ENCODE measurements around the gene SLF2.

DNA sequence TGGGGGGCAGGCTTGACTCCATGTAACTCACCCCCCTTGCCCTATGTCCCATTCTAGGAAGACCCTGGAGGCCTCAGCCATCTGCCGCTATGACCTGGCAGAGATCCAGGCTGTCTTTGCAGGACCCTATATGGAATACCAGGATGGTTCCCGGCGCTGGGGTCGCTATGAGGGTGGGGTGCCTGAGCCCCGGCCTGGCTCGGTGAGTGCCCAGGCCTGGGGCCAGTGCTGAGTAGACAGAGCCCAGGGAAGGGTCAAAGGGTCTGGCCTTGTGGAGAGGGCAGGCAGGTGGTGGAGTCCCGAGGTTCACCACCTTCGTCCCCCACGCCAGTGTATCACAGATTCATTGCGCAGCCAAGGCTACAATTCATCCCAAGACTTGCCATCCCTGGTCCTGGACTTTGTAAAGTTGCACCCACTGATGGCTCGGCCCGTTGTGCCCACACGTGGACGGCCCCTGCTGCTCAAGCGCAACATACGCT, 67.1 kb downstream of the SLF2 start:
- TF ChIP-seq, protein P1, sequence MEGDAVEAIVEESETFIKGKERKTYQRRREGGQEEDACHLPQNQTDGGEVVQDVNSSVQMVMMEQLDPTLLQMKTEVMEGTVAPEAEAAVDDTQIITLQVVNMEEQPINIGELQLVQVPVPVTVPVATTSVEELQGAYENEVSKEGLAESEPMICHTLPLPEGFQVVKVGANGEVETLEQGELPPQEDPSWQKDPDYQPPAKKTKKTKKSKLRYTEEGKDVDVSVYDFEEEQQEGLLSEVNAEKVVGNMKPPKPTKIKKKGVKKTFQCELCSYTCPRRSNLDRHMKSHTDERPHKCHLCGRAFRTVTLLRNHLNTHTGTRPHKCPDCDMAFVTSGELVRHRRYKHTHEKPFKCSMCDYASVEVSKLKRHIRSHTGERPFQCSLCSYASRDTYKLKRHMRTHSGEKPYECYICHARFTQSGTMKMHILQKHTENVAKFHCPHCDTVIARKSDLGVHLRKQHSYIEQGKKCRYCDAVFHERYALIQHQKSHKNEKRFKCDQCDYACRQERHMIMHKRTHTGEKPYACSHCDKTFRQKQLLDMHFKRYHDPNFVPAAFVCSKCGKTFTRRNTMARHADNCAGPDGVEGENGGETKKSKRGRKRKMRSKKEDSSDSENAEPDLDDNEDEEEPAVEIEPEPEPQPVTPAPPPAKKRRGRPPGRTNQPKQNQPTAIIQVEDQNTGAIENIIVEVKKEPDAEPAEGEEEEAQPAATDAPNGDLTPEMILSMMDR (conservative IDR thresholded peaks at IDR 0.05; ENCODE audit: low read length), result no peak
- no peak for TF ChIP-seq EZH2phosphoT487 (IDR thresholded peaks at IDR 0.05; ENCODE audit: borderline replicate concordance, low read depth, low read length)
